SU-DHL-6 (cell line): ENCODE data around the gene NAA10.

ENCODE experiments used
- H2AFZ ChIP-seq: fragments of 200-600 bp; sonication (generic); 2 replicates; pipeline ENCODE4 v1.6.1; 2014; ENCODE audit warnings: low read depth, mild to moderate bottlenecking, moderate library complexity, mixed read lengths, antibody characterized with exemption, low read length; ENCODE audit not compliant: severe bottlenecking
- H3F3A ChIP-seq: fragments of 200-600 bp; shearing (Covaris generic); 2 replicates; pipeline ENCODE4 v1.6.0; 2016; ENCODE audit warnings: antibody characterized with exemption, mild to moderate bottlenecking; ENCODE audit not compliant: insufficient read depth
- H3K27ac ChIP-seq: fragments of 200-600 bp; sonication (generic); 2 replicates; pipeline ENCODE4 v1.5.1; 2016; ENCODE audit warnings: low read depth, mild to moderate bottlenecking, low read length, moderate library complexity, mixed read lengths
- H3K27me3 ChIP-seq: fragments of 200-600 bp; sonication (generic), shearing (Covaris generic); 2 replicates; pipeline ENCODE4 v1.6.0; 2014; ENCODE audit warnings: mild to moderate bottlenecking, low read length
- H3K36me3 ChIP-seq: fragments of 200-600 bp; sonication (generic); 2 replicates; pipeline ENCODE4 v1.6.1; 2014; ENCODE audit warnings: mild to moderate bottlenecking, low read length, mixed read lengths
- H3K4me2 ChIP-seq: fragments of 300-600, 200-600 bp; shearing (Covaris generic), sonication (generic); 2 replicates; pipeline ENCODE4 v1.6.0; 2014; ENCODE audit warnings: low read length, low read depth, mild to moderate bottlenecking; ENCODE audit not compliant: poor library complexity, severe bottlenecking
- H3K4me3 ChIP-seq: fragments of 200-600 bp; sonication (generic); 2 replicates; pipeline ENCODE4 v1.5.1; 2014; ENCODE audit warnings: antibody characterized with exemption, low read length, mild to moderate bottlenecking, mixed read lengths; ENCODE audit not compliant: insufficient read depth, poor library complexity, severe bottlenecking
- H3K79me2 ChIP-seq: fragments of 200-600 bp; sonication (generic); 2 replicates; pipeline ENCODE4 v1.6.1; 2014; ENCODE audit warnings: mild to moderate bottlenecking, low read length, moderate library complexity; ENCODE audit not compliant: insufficient read depth
- H3K9ac ChIP-seq: fragments of 200-600 bp; sonication (generic); 2 replicates; pipeline ENCODE4 v1.7.0; 2014; ENCODE audit warnings: mild to moderate bottlenecking, low read length
- H3K9me2 ChIP-seq: fragments of 200-600 bp; sonication (generic); replicated peaks from 2 replicates; pipeline ENCODE4 v1.6.1; 2014; ENCODE audit warnings: low read length; ENCODE audit not compliant: insufficient read depth
- H3K9me3 ChIP-seq: fragments of 200-600 bp; sonication (generic); 2 replicates; pipeline ENCODE4 v1.6.1; 2014; ENCODE audit warnings: low read length, mixed read lengths; ENCODE audit not compliant: insufficient read depth
- H4K20me1 ChIP-seq: fragments of 200-600 bp; sonication (generic); 2 replicates; pipeline ENCODE4 v1.6.1; 2014; ENCODE audit warnings: low read depth, mild to moderate bottlenecking, antibody characterized with exemption, low read length, moderate library complexity, mixed read lengths
- EZH2phosphoT487 ChIP-seq: fragments of 200-600 bp; sonication (generic), shearing (Covaris generic); conservative IDR thresholded peaks from 2 replicates; pipeline ENCODE4 v1.6.1; 2018; ENCODE audit warnings: mild to moderate bottlenecking, antibody characterized with exemption, low read length, moderate library complexity, mixed read lengths
- TF ChIP-seq, protein P1 (sequence below): fragments of 200-600 bp; sonication (generic); IDR thresholded peaks from one replicate; pipeline ENCODE4 v1.5.1; 2017; ENCODE audit warnings: antibody characterized with exemption, mild to moderate bottlenecking, low read length, moderate library complexity; ENCODE audit not compliant: insufficient read depth, poor library complexity, severe bottlenecking

The NAA10 gene

GRCh38 chrX:153932220-153932915 is 2.5 kb downstream of the NAA10 start:
- H3K4me3 ChIP-seq = no peak overlapping the region
- H3K36me3 ChIP-seq = no peaks in the 10 kb centered on the region
- no peak overlapping the region for H3K4me2 ChIP-seq
- H3K9me3 ChIP-seq = no peaks in the 10 kb centered on the region
- peaks cover 16% of the 10 kb centered on the region for H3F3A ChIP-seq
- no peaks in the 10 kb centered on the region for H3K27me3 ChIP-seq
- no peak for TF ChIP-seq EZH2phosphoT487
- TF ChIP-seq, protein P1, sequence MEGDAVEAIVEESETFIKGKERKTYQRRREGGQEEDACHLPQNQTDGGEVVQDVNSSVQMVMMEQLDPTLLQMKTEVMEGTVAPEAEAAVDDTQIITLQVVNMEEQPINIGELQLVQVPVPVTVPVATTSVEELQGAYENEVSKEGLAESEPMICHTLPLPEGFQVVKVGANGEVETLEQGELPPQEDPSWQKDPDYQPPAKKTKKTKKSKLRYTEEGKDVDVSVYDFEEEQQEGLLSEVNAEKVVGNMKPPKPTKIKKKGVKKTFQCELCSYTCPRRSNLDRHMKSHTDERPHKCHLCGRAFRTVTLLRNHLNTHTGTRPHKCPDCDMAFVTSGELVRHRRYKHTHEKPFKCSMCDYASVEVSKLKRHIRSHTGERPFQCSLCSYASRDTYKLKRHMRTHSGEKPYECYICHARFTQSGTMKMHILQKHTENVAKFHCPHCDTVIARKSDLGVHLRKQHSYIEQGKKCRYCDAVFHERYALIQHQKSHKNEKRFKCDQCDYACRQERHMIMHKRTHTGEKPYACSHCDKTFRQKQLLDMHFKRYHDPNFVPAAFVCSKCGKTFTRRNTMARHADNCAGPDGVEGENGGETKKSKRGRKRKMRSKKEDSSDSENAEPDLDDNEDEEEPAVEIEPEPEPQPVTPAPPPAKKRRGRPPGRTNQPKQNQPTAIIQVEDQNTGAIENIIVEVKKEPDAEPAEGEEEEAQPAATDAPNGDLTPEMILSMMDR = no peak
- no peak overlapping the region for H3K27ac ChIP-seq
- H3K79me2 ChIP-seq = peaks cover 19% of the 10 kb centered on the region
- H3K9me2 ChIP-seq = no peaks in the 10 kb centered on the region
- H3K9ac ChIP-seq = no peak overlapping the region
- H2AFZ ChIP-seq = no peak overlapping the region
- no peaks in the 10 kb centered on the region for H4K20me1 ChIP-seq

DNA sequence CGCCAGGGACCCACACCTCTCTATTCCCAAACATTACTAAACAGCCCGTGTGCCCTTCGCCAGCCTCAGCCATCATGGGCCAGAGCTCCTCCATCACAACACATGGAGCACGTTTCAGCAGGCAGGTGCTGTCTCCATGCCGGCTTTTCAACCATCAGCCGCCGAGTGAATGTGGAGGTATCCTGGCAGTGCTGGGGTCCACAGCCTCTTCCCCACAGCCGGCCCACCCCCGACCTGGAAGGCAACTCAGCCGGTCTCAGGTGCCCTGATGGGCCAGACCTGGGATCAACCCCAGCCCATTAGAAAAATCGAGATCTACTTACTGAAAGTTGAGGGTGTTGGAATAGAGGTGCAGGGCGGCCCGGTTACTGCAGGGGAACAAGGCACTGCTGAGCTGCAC is 3.1 kb downstream of the NAA10 start:
- Histone ChIP-seq H3K9me3 (no peaks in the 10 kb centered on the region), H3K27me3 (no peaks in the 10 kb centered on the region), H2AFZ (no peak overlapping the region), H3K4me2 (no peak overlapping the region), H4K20me1 (no peaks in the 10 kb centered on the region), H3K79me2 (peaks cover 19% of the 10 kb centered on the region), H3K27ac (no peak overlapping the region), H3K9ac (no peak overlapping the region), H3F3A (peaks cover 21% of the 10 kb centered on the region), H3K9me2 (no peaks in the 10 kb centered on the region), H3K36me3 (no peaks in the 10 kb centered on the region), H3K4me3 (no peak overlapping the region)
- no peak for TF ChIP-seq EZH2phosphoT487
- TF ChIP-seq, protein P1 = no peak

GRCh38 chrX:153931151-153931550 is 3.7 kb downstream of the NAA10 start:
- no peak overlapping the region for H3K4me2 ChIP-seq
- peaks cover 17% of the 10 kb centered on the region for H3F3A ChIP-seq
- no peaks in the 10 kb centered on the region for H3K9me2 ChIP-seq
- H3K9me3 ChIP-seq = no peaks in the 10 kb centered on the region
- no peaks in the 10 kb centered on the region for H3K27me3 ChIP-seq
- H3K9ac ChIP-seq = no peak overlapping the region
- H2AFZ ChIP-seq = no peak overlapping the region
- no peak overlapping the region for H3K4me3 ChIP-seq
- no peaks in the 10 kb centered on the region for H4K20me1 ChIP-seq
- H3K36me3 ChIP-seq = no peaks in the 10 kb centered on the region
- TF ChIP-seq EZH2phosphoT487 = no peak
- TF ChIP-seq, protein P1 = no peak
- H3K79me2 ChIP-seq = peaks cover 19% of the 10 kb centered on the region
- no peak overlapping the region for H3K27ac ChIP-seq
